ENCODE data around the gene CCNYL1.
"Not testable (repeated sequence)": the region's sequence is repeated elsewhere in the genome, so short reads cannot be mapped to it uniquely, and the experiment has no call there.

CCNYL1 gene

DNA sequence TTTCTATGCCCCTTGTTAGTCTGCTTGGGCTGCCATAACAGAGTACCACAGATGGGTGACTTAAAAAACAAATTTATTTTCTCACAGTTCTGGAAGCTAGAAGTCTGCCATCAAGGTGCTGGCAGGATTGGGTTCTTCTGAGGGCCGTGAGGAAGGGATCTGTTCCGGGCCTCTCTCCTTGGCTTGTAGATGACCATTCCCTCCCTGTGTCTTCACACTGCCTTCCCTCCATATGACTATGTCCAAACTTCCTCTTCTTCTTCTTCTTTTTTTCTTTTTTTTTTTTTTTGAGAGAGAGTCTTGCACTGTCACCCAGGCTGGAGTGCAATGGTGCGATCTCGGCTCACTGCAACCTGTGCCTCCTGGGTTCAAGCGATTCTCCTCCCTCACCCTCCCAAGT, 13.1 kb upstream of the CCNYL1 start:
- no peak for DNase-seq

DNA sequence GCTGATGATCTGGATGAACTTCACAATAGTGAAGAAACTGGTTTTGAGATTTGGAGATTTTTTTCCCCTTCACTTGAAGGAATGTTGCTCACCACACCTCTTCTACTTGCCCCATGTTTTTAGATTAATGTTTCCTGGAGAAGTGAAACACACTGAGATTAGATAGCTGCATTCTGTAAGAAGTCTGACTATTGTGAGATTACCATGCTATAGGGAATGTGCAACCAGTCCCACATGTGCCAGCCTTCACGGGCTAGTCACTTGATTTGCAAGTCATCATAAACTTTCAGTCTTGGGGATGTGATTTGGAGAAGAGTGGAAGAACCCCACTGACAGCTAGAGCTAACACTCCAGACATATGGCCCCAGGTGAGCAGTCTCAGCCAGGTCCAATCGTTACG, 7.4 kb upstream of the CCNYL1 start:
- no peak for DNase-seq

DNA sequence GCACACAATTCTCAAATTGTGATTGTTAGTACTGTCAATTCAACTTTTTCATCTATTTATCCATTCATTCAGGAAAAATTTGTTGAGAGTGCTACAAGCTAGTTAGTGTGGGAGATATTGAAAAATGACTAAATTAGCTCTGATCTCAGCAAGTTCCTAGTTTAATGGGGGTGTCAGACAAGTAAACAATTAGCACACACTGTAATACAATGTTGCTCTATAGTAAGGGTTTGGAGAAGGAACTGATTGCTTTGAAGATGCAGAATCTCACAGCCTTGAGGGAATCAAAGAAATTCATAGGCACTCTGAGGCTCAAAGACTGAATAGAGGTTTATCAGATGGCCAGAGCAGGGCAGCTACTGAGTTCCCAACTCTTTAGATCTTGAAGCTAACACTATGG, 6.8 kb upstream of the CCNYL1 start:
- DNase-seq: no peak

DNA sequence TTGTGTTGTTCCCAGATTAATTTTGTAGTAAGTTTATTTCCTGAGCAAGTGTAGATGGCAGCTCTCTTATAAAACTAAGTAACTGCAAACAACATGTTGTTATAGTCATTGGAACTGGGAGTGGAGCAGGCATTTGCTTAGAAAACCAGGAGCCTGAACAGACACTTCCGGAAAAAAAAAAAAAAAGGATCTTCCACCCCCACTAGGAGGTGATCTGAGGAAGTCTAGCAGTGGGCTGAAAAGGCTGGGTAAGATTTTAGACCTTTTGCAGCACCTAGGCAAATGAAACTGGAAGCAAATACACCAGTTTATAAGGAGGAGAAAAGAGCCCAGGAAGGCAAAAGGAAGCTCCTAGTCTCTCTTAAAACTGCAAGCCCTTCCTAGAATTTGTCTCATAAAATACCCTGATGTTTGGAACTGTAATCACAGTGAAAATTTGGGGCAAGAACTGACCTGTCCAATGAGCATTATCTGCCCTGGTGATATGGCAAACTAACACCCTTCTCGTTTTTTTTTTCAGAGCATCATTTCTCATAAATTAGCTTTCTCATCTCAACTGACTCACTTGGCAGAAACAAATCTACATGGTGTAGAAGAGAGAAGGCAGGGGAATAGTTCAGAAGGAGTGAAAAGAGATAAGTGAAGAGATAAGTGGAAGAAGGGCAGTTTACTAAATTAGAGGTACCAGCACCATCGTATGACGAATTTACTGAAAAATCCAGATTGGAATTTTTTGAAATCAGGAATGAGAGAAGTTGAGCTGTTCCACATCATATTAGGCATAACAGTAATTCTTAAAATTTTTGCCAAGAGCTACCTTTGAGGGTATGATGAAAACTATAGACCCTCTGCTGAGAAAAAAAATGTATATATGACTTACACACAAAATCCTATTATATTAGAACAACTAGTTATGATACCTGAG, 4.2 kb upstream of the CCNYL1 start:
- no peak for DNase-seq

DNA sequence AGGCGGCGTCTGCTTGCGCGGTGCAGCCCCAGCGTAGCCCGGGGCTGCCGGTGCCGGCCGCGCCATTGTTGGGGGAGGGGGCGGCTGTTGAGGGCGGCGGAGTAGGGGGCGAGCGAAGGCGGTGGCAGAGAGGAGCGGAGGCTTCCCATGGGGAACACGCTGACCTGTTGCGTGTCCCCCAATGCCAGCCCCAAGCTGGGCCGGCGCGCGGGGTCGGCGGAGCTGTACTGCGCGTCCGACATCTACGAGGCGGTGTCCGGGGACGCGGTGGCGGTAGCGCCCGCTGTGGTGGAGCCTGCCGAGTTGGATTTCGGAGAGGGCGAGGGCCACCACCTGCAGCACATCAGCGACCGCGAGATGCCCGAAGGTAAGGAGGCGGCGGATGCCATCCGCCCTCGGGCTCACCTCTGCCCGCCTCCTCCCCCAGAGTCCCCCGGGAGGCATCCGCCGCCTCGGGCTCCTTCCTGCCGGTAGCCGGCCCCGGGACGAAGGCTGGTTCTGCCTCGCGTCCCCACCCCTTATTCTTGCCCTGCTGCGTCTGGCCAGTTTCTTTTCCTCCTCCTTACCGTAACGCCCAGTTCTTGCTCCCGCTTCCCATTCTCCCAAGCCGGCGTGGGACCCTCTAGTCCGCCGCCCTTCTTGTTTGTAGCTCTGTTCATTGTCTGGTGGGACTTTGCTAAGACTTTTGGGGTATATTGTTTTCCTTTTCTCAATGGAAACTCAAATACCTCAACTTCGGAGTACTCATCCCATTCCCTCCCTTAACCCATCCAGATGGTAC, 500 bp downstream of the CCNYL1 start:
- DNase-seq: peak; percentile 48 to 61

DNA sequence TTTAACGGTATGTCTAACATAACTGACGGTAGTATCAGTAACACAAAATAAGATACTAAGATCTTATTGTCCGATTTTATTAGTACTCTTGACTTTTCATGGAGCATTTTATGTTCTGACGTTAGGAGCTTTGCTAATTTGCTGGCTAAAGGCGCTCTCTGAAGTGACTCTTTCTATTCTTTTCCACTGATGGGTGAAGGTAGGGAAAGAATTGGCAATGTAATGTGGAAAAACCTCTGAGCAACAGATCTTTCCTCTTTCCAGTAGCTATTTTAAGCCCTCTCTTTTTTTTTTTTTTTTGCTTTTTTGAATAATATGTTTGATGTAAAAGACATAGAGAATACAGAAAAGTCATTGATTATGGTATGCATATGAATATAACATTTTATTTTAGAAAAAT, 4.6 kb downstream of the CCNYL1 start:
- DNase-seq: no peak

DNA sequence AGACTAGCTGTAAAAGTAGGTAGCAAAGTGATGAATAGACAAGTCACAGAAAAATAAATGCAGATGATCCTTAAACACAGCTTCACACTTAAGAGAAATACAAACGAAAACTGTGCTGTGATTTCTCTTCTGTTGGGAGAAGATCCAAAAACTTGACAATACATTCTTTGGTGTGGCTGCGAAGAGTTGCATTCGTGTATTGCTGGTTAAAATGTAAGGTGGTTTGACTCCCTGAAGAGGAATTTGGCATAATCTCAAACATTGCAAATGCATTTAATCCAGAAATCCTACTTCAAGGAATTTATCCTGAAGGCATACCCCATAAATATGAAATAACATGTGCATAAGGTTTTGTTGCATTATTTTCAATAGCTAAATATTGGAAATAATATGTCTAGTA, 7.1 kb downstream of the CCNYL1 start:
- DNase-seq: no peak

DNA sequence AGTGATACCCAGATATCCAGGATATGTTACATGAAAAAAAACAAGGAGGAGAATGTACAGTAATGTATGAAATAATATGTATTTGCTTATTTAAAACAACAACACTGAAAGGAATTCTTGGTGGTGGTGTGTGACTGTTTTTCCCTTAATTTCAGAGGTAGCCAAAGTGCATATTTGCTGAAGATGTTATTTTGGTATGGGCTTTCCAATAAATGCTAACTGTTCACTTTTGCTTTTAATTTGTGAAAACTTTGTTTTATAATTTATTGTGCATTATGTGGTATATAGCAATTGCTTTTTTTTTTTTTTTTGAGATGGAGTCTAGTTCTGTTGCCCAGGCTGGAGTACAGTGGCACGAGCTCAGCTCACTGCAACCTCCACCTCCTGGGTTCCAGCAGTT, 7.6 kb downstream of the CCNYL1 start:
- DNase-seq: no peak

DNA sequence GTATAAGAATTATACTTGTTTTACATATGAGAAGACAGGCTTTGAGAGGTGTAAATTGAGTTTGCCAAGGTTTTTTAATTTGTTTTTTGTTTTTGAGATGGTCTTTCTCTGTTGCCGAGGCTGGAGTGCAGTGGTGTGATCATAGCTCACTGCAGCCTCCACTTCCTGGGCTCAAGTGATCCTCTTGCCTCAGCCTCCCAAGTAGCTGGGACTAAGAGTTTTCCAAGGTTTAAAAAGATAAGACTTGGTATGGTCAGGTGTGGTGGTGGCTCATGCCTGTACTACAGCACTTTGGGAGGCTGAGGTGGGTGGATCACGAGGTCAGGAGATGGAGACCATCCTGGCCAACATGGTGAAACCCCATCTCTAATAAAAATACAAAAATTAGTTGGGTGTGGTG, 8.2 kb downstream of the CCNYL1 start:
- DNase-seq: not testable (repeated sequence)

DNA sequence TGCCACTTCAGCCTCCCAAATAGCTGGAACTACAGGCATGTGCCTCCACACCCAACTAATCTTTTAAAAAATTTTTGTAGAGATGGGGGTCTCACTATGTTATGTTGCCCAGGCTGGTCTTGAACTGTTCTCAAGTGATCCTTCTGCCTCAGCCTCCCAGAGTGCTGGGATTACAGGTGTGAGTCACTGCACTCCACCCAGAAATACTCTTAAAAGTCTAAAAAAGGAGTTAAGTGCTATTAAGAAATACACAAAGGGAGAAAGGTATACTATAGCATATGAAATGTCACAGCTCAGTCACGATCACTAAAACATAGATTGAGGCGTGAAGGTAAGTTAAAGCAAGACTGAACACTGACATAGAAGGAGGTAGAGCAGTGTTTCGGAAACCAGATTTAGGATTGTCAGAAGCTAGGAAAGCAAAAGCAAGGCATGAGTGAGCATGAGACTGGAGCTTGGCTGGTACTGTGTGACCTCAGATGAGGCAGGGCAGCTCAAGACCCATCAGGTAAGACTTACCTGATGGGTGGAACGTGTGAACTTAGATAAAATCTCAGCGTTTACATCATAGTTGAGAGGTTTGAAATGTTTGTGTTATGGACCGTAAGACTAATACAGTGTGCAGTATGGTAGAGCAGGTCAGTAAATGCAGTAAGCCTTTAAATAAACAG, 9.2 kb downstream of the CCNYL1 start:
- no peak for DNase-seq

DNA sequence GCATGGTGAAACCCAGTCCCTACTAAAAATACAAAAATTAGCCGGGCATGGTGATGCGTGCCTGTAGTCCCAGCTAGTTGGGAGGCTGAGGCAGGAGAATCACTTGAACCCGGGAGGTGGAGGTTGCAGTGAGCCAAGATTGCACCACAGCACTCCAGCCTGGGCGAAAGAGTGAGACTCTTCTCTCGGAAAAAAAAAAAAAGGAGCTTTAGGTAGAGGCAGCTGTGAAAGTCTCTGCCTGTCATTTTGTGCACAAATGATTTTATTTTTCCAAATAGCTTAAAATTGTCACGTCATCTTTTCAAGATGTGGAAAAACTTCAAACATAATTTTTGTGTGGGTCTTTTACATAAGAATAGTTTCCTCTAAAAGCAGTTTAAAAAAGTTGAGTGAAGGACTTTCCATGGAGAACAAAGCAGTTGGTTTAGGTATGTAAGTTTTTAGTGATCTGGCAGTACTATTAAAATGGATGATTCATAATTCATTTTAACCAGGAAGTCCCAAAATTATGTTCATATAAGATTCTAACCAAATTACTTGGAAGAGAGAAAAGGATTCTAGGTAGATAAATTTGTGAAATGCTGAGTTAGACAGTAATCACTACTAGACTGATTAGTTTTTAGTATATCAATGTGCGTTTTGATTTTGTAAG, 11.5 kb downstream of the CCNYL1 start:
- no peak for DNase-seq

DNA sequence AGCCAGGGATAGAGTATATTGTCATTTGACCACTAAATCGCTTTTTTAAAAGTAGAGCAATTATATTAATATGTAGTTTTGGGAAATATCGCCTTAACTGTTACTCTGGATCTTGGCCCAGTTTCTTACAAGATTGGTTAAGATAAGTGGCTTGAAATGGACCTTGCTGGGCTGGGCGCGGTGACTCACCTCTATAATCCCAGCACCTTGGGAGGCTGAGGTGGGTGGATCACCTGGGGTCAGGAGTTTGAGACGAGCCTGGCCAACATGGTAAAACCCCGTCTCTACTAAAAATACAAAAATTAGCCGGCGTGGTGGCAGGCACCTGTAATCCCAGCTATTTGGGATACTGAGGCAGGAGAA, 12.0 kb downstream of the CCNYL1 start:
- not testable (repeated sequence) for DNase-seq

DNA sequence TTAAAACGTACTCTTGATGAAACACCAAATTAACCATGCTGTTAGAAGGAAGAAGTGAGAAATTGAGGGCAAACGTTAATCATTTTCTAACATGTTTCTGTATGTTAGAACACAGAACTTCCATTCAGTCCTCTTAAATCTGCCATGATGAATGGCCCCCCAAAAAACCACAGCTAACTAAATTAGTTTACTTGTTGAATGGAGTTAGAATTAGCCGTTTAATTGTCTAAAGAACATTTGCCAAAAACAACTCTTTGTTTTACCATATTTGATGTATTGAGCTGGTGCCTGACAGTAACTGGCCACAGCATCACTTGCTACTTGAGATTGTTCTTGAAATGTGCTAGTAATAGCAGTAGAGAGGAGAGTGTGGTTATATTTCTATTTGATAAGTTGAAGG, 12.7 kb downstream of the CCNYL1 start:
- DNase-seq: no peak

DNA sequence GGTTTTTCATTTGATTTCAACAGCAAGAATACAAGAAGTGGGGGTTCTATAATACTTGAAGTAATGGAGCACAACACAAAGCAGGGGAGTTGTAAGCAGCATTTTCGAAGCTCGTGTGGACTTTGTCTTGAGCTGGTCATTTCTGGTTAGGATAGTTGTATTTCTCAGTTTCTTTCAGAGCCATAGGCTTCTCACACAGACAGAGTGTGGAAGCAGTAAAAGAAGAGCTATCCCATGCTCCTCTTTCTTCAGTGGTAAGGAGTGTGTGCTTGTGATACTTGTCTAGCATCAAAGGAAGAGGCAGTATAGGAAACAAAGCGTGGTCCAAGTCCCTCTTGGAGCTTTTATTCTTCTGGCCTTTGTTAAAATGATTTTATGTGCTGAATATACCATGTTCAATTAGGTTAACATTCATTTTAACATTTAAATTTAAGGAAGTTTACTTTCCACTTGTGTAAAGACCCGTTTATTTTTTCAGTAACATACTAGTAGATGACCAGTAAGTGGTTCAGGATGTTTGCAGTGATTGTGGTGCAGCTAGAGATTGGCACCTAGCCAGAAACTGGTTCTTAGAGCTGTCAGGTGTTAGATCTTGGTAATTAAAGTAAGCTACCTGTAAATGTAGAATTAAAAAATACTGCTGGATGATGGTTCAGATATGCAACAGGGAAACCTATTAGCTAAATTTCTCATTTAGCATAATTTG, 14.6 kb downstream of the CCNYL1 start:
- DNase-seq: no peak

DNA sequence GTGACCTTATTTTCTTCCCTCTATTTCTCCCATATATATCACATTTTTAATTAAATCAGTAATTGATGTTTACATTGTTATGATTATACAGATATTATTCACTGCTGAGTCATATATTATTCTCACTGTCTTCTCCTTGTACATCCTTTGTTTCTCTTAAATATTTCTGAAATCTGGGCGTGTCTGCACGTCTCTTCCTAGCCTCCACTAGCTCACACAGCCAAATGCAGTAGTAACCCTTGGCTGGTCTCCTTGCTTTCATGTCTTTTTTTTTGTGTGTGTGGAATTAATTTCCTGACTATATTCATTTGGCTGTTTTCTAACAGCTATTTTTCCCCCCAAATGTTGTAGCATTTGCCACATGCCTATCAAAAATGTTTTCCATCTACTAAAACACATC, 15.8 kb downstream of the CCNYL1 start:
- no peak for DNase-seq

DNA sequence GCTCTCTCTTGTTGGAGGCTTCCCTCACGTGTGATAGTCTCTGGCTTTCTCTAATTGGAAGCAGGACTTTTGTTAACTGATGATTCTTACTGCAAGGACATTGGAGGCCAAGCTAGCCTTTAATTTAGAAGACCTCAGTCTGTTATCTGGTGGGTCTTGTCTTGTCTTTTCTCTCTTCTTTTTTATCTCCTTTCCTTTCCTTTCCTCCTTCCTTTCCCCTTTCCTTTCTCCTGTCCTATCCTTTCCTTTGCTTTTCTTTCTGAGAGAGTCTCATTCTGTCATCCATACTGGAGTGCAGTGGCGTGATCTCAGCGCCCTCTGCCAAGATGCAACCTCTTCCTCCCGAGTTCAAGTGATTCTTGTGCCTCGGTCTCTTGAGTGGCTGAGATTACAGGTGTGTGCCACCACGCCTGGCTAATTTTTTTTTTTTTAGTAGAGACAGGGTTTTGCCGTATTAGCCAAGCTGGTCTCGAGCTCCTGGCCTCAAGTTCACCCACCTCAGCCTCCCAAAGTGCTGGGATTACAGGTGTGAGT, 18.1 kb downstream of the CCNYL1 start:
- DNase-seq: no peak

DNA sequence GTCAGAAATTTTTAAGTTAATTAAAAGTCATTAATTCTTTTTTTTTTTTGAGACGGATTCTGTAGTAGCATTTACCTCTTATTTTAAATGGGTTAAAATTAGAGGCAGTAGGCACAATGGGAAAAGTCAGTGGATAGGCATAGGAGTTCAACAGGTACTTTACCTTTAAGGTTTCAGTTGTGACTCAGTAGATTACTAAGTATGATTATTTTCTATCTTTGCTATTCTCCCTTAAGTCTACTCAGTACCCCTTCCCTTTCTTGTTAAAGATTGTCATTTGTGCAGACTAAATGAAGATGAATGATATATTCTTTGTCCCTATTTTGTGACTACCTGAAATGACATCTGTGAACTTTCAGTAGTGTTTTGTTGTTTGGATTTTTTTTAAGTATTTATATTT, 19.7 kb downstream of the CCNYL1 start:
- DNase-seq: no peak

DNA sequence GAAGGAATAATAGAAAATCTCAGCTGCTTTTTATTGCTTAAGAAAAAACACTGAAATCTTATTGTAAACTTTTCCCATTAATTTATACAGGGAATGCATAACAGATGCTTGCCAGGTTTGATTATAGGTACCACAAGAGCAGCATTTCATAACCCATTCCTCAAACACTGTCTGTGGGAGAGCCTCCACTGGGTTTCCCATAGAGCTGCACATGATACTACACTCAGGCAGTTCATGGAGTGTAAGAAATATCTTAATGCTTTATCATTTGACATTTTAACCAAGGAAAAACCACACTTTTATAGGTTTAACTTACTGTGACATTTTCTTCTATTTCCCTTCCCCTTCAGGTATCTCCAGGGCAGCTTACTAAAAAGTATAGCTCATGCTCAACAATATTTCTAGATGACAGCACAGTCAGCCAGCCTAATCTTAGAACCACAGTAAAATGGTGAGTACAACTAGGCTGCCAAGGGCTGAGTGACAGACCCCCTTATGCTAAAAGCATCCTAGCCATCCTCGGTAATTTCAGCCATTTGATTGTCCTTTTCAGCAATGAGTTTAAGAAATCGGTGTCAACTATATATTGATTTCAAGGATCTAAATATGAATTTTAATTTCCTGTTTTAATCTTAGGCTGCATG, 22.3 kb downstream of the CCNYL1 start:
- DNase-seq: no peak

DNA sequence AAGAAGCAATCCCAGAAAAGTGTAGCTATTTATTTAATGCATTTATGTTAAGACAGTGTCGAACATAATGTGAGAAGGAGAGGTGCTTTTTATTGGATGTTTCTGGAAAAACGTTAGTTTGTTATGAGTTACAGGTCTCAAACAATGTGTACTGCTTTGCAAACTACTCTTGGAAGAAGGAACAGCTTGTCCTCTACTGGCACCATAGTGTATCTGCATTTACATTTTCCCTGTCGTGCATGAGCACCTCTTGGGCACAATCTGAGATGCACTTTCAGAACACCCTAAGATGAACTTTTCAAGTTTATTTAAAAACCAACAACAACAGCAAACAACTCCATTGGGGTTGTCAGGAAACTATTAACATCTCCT, 22.8 kb downstream of the CCNYL1 start:
- DNase-seq: no peak

DNA sequence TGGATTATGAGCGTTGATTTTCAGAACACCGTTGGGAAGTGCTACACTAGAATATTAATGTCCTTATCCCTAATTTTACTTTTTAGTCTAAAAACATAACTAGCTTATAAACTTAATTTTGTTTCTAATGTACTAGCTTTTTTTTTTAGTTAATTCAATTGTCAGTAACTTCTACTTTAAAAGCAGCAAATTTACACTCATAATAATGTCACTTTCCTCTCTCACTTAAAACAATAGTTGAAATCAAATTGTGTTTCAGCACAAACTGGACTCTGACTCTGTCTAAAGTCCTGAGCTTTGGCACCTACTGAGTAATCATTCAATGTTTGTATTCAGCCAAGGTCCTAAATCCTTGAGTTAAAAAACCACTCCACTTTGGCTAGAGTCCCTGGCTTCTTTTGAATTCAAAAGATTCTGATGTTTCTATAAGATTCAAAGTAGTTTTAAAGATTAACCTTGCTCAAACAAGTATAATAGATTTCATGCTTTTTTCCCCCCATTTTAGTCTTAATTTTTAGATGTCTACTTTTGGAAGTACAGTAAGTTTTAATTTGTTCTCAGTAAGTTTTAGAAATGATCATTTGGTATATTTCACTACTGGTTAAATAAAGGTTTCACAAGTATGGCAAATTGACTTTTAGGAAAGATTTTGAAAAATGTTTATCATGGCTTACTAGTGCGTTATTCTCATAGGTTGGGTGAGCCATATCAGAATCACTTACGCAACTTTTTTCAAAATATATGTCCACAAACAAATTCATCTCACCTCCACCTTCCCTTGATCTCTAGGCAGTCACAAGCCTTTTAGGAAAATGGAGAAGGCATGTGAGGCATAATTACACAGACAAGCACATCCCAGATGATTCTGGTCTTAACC, 23.4 kb downstream of the CCNYL1 start:
- DNase-seq: no peak

DNA sequence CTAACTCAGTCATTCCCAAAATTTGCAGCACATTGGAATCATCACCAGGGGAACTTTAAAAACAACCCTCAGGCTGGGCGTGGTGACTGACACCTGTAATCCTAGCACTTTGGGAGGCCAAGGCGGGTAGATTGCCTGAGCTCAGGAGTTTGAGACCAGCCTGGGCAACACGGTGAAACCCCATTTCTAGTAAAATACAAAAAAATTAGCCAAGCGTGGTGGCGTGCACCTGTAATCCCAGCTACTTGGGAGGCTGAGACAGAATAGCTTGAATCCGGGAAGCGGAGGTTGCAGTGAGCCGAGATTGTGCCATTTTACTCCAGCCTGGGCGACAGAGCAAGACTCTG, 24.0 kb downstream of the CCNYL1 start:
- DNase-seq: not testable (repeated sequence)
